Cardiac fibroblast (primary cell): ENCODE measurements around the gene INO80B.
"Not testable (repeated sequence)": the region's sequence is repeated elsewhere in the genome, so short reads cannot be mapped to it uniquely, and the experiment has no call there.

Experiments used
- DNase-seq, 2 donors: peaks; one replicate each; pipeline versions ENCODE4 v3.0.0 to v3.0.0-alpha.2; 2010; ENCODE audit warnings: low read depth in 2 of 2
- H3K4me3 ChIP-seq, 2 donors: replicated peaks in 1 of 2; 1 replicate in 1 of 2; 2 replicates in 1 of 2; pipeline ENCODE4 v1.5.1; 2011; ENCODE audit warnings: low read depth in 2 of 2, low read length in 2 of 2, mild to moderate bottlenecking in 2 of 2, moderate library complexity in 1 of 2
- CTCF ChIP-seq: IDR thresholded peaks from one replicate; pipeline ENCODE4 v1.5.1; 2011; ENCODE audit warnings: low read depth, mild to moderate bottlenecking, low read length, inconsistent platforms

Gene INO80B

GRCh38 chr2:74438248-74438647 lies 16.6 kb upstream of the INO80B start:
- no peak for DNase-seq
- TF ChIP-seq CTCF: no peak

GRCh38 chr2:74439373-74439772 lies 15.5 kb upstream of the INO80B start:
- no peak for DNase-seq
- peak overlapping the region; percentile 59 to 71 for H3K4me3 ChIP-seq
- no peak for TF ChIP-seq CTCF

More at GRCh38 chr2:74438248-74438647, 16.6 kb upstream of the INO80B start:
- no peak overlapping the region for H3K4me3 ChIP-seq

DNA sequence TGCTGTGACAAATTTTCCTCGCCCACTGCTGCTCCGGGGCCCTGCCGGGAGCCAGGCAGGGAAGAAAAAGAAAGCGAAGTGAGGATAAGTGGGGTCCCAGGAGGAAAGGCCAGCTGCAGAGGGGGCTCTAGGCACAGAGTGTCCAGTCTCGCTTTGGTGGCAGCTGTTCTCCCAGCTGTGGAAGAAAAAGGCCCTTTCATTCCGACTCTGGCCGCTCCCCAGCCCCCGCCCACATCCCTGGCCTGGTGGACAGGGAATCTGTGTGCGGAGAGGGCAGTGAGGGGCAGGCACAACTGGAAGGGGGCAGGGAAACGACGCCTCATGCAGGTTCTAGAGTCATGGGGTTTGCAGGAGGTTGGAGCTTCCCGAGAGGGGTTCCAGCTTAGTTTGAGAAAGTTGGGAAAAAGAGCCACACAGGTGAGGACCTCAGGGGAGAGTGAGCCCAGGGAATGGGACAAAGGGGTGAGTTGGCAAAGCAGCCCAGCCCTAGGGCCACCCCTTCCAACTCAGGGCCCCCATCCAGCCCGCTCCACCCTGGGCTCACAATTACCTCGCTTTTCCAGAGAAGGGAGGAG lies 15.0 kb upstream of the INO80B start:
- peak overlapping the region; percentile 59 to 71 for H3K4me3 ChIP-seq
- TF ChIP-seq CTCF: no peak
- peak; percentile 54 to 74 for DNase-seq

- peak overlapping the region; percentile 59 to 71 for H3K4me3 ChIP-seq
- DNase-seq: peak; percentile 77 to 91
- TF ChIP-seq CTCF: peak; percentile 18
These were observed 14.3 kb upstream of the INO80B start for GRCh38 chr2:74440378-74441169.

DNA sequence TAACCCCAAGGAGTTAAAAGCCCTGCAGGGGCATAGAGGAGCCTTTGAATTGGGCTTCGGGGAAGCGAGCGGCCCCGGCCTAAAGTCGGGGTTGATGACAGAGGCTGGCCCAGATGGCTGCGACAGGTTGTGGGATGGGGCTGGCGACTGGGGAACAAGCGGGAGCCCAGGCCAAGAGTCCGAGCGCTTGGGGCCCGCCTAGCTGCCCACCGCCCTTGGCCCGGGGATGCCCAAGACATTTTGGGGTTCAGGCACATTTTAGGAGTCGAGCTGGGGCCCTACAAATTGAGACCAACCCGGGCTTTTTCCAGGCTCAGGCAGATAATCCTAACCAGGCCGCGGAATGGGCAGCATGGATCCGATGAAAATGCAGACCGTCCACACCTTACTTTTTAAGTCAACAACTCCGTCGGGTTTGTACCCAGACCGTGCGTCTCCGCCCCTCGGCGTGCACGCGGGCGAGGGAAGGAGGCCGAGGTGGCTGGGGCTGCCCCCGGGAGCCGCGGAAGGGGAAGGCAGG lies 13.7 kb upstream of the INO80B start:
- TF ChIP-seq CTCF: no peak
- H3K4me3 ChIP-seq: no peak overlapping the region
- no peak for DNase-seq

- peak in 1 of 2 donors; percentile 17 for DNase-seq
- no peak for TF ChIP-seq CTCF
- peak within 1 kb of the TSS; percentile 59 to 71 for H3K4me3 ChIP-seq
These were observed 13.0 kb upstream of the INO80B start, which contains the start of gene RTKN for GRCh38 chr2:74441690-74442482. RTKN (minus strand) TSS chr2:74441937; CDS start chr2:74441816, 121 bp downstream.

DNA sequence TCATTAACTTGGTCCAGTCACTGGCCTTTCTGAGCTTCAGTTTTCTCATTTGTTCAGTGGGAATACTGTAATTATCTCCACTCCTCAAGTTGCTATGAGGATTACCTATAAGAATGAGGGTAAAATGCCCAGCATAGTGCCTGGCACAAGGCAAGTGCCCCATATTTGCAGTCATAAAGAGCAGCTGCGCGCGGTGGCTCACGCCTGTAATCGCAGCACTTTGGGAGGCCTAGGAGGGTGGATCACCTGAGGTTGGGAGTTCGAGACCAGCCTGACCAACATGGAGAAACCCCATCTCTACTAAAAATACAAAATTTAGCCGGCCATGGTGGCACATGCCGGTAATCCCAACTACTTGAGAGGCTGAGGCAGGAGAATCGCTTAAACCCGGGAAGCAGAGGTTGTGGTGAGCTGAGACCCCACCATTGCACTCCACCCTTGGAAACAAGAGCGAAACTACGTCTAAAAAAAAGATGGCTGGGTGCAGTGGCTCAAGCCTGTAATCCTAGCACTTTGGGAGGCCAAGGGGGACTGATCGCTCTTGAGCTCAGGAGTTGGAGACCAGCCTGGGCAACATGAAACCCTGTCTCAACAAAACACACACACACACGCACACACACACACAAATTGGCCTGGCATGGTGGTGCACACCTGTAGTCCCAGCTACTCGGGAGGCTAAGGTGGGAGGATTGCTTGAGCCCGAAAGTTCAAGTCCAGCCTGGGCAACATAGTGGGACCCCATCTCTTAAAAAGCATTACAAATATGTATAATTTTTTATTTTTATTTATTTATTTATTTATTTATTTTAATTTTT lies 12.2 kb upstream of the INO80B start:
- not testable (repeated sequence) for DNase-seq, H3K4me3 ChIP-seq
